Fibroblast of upper back skin (primary cell): ENCODE data around the gene COMT.

Experiments
- DNase-seq: peaks from one replicate; pipeline ENCODE4 v3.0.0-alpha.2; 2013

The COMT gene

DNA sequence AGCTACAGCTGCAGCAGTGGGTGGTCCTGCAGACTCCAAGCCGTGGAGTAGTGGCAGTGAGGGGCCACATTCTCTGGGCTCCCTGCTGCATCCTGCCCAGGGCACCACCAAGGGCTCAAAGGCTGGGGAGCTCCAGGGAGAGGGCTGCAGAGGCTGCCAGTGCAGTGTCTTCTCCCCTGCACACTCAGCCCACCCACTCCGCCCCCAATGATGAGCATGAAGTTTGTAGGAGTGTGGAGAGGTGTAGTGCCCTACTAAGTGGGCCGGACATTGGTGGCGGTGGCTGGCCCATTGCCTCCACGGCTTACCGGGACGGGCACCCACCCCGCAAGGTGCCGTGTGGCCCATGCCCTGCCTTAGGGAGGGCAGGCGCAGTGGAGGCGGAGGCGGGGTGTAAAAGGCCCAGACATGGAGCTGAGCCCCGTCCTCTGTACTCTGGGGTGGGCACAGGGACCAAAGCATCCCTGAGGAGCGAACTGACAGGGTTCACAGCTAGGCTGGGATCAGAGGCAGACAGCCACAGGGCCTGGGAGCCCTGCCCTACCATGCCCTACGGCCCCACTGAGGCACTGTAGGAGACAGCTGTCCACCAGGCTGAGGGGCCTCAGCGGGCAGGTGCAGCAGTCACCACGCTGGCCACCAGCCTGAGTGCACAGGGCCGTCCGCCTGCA lies 56.1 kb downstream of the COMT start:
- DNase-seq: no peak

DNA sequence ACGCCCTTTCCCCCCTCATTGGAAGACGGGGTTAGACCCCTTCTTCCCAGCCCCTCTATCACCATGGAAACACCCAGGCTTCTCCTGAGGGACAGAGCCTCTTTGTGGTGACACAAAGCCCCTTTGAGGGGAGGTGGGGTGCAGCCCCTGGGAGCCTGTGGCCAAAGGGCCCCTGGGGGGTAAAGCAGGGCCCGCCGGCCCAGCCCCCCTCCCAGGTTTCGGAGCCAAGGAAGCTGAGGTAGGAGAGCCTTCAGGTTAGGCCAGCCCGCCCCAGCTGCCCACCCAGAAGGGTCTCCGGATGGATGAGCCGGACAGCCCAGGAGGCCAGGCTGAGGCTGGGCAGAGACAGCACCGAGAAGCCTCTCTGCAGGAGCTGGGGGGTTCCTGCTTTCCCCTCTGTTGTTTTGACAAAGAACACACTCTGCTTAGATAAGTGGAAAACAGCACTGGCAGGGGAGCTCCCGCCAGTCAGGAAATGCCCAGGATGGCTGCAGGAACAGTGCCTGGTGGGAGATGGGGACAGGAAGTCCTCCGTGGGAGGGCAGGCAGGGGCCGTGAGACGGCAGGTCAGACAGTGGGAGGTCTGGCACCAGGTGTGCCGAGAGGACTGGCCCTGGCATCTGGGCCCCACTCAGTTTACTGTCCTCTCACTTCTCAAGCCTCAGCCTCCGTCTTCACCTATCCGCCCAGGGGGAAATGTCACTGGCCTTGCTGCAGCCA lies 56.8 kb downstream of the COMT start:
- no peak for DNase-seq

DNA sequence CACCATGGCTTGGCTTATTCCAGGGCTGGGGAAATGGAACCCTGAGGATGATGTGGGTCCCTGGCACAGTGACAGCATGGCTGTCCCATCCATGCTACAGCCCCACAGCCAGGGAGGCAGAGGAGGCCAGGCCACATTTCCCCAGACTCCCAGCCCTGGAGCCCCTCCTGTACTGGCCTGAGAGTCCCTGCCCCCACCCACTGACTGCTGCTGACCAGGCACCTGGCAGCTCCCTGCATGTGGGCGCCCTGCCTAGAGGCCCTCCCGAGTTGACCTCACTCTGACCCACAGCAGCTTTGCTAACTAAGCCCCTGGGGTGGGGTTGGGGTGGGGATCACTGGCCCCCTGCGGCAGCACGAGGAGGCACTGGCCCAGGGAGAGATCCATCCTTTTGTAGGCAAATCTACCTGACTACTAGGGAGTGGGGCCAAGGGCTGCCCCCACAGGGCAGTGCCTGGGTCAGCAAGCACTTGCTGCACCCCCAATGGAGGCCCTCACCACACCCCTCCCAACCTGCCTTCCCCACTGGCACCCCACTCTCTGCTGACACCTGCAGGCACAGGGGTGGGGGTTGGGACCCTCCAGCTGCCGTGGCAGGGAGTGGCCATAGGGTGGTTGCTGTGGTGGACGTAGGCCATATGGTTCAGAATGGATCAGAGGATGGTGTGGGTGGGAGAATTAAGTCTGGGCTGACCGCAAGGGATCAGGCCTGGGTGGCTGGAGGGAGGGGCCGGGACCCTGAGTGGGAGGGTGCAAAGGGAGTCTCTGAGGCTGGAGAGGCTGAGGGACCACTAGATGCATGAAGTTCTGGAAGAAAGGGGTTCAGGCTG lies 57.6 kb downstream of the COMT start:
- no peak for DNase-seq

DNA sequence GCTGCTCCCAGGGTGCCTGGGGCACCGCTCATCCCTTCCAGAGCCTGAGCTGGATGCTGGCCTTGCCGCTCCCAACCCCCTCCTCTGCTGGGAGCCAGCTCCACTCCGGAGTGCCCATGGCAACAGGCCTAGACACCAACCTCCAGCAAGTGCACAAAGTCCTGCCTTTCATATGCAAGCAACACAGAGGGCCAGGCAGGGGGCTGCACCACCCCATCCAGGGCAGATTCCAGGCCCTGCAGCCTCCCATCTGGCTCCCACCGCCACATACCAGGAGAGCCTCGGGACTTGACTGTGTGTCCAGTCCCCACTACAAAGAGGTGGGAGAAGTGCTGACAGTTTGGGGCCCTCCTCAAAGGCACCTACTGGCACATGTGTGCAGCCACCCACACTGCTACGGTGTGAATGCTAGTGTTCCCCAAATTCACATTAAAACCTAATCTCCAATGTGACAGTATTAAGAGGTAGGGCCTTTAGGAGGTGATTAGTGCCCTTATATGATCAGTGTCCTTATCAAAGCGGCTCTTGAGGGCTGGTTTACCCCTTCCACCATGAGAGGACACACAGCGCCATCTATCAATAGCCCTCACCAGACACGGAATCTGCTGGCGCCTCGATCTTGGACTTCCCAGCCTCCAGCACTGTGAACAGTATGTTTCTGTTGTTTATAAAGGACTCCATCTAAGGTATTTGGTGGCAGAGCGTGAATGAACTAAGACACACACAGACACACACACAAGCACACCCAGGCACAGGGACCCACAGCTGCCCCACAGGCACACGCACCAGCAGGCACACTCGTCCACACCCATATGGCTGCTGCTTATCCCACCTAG lies 58.9 kb downstream of the COMT start:
- no peak for DNase-seq

GRCh38 chr22:20001082-20001638 lies 59.6 kb downstream of the COMT start:
- no peak for DNase-seq

DNA sequence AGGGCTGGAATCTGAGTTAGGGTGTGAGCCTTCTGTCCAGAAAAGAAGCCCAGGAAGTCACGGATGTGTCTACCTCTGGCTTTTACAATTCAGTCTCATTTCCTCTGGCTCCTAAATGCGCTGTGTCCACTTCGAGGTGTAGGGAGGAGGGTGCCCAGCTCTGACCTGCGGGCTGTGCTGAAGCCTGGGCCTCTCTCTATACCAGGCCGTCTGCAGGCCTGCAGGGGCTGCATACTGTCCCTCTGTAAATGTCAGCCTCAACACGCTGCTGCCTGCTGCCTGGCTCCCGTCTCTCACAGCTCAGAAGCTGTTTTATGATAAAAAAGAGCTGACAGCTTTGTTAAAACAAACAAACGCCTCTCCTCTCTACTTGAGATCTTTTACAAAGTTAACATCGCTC lies 60.6 kb downstream of the COMT start:
- no peak for DNase-seq

DNA sequence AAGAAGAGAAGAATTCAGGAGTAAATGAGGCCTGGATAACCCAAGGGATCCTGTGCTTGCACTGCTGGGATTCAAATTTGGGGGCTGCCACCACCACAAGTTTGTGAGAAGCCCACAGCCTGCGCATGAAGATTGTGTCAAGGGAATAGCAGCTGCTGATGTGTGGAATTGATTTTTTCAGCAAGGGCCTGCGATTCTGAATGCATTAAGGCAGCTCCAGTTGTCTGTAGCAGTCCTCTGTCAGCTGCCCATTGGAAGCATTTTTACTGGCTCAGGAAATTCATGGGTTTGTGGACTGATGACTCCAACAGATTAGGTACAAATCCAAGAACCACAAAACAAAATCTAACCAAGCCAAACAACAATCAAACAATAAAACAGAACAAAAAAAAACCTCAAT lies 61.1 kb downstream of the COMT start:
- DNase-seq: no peak

GRCh38 chr22:20003304-20003703 lies 61.7 kb downstream of the COMT start:
- no peak for DNase-seq

DNA sequence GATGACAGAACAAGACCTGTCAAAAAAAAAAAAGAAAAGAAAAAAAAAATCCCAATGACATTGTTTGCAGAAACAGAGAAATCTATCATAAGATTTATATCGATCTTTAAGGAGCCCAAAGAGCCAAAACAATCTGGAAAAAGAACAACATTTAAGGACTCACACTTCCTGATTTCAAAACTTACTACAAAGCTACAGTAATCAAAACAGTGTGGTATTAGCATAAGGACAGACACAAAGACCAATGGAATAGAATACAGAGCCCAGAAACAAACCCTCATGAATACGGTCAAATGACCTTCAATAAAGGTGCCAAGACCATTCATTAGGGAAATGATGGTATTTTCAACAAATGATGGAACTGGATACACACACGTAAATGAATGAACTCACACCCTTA lies 62.9 kb downstream of the COMT start:
- no peak for DNase-seq

DNA sequence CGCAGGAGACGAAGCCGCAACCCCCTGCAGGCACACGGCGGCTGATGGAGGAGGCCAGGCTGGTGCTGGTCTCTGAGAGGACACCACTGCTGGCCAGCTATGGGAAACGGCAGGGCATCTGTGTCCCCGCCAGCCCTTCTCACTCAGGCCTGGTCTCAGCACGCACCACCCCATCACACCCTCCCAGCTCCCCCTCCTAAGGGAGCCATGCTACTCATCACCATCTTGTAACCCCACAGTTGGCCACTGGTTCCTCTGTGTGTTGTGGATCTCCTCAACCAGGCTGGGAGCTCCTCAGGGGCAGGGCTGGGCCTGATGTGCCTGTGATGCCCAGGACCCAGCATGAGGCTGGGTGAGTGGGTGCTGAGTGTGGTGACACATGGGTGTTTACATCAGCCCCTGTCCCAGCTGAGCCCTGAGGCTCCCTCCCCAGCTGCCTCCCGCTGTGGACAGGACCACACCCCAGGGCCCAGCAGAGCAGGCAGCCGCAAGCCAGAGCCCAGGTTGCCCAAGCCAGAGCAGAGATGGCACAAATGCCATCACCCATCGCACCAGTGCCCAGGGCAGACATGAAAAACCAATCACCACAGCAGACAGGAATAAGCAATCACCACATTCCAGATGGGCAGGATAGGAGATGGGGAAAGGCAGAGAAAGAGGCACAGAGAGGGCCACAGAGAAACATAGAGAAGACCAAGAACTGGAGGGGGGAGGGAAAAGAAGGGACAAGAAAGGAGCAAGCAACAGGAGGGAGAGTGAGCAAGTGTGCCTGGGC lies 66.8 kb downstream of the COMT start:
- no peak for DNase-seq

DNA sequence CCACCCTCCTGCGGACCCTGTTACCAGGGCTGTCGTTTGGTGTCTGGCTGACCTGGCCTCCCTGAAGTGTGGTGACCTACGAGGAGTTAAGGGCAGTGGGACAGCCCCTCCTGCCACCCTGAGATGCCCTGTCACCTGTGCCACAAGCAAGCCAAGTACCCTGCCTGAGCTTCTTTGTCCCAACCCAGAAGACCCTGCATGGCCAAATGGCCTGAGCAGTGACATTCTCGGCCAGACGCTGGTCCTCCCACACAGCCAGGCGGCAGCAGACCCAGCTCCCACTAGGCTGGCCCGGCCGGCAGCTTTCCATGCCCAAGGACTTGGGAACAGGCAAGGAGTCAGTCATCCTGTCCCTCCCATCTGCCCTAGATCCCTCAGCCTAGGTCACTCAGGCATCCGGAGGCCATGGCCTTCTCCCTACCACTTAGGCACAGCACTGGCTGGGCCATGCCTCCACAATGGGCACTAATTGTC lies 67.5 kb downstream of the COMT start:
- no peak for DNase-seq

- DNase-seq: no peak
Observed at GRCh38 chr22:20009582-20010306, 68.2 kb downstream of the COMT start.

GRCh38 chr22:20010307-20011122 lies 68.9 kb downstream of the COMT start:
- no peak for DNase-seq

GRCh38 chr22:20011123-20011992 lies 69.8 kb downstream of the COMT start:
- no peak for DNase-seq

GRCh38 chr22:20011993-20012740 lies 70.6 kb downstream of the COMT start:
- no peak for DNase-seq

DNA sequence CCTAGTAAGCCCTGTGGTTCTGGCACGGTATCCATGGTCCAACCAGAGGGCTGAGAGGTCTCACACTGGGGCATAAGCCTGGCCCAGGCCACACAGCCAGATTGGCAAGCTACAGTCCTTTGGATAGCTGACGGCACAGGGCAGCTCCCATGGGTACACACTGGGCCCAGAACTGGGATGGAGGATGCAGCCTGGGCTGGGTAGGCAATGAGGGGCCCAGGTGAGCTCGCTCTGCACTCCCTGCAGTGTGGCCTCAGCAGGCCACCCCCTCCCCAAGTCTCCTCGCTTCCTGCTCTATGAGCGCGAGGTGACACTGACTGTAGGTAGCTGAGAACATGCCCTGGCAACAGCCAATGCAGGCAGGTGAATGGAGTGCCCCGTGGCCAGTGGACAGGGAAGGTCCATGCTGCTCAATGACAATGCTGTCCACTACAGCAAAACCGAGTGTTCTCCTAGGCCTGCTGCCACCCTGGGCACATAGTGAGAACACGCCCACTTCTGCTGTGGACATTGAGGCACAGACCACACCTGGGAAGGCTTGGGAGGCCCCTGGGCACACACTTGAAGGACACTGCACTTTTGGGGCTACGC lies 71.3 kb downstream of the COMT start:
- no peak for DNase-seq

GRCh38 chr22:20013382-20013871 lies 71.9 kb downstream of the COMT start:
- peak; percentile 45 for DNase-seq
